Uterus (tissue), 2 donors: Measurements from ENCODE around the gene GUCD1.
"Not testable (repeated sequence)": the region's sequence is repeated elsewhere in the genome, so short reads cannot be mapped to it uniquely, and the experiment has no call there.

ENCODE experiments used
- CTCF ChIP-seq, 4 experiments: fragments of 200-600 bp in 2 of 4; fragments of 450-650 bp in 2 of 4; sonication (generic) in 2 of 4; IDR thresholded peaks; one replicate each; pipeline ENCODE4 v1.5.1; 2016 to 2019; ENCODE audit warnings: antibody characterized with exemption in 4 of 4, mild to moderate bottlenecking in 2 of 4, moderate library complexity in 1 of 4
- POLR2A ChIP-seq, 2 donors: fragments of 450-650 bp; IDR thresholded peaks; one replicate each; pipeline ENCODE4 v1.6.1; 2016; ENCODE audit warnings: antibody characterized with exemption in 2 of 2, mild to moderate bottlenecking in 1 of 2, moderate library complexity in 1 of 2

- not testable (repeated sequence) for TF ChIP-seq CTCF, POLR2A (IDR thresholded peaks at IDR 0.05)
Observed at GRCh38 chr22:24530968-24531367, 24.0 kb downstream of the GUCD1 start.
